Ishikawa (cell line): ENCODE data around the gene ANAPC13.
A peak's percentile ranks its signal among the peaks of the same experiment; 100 is the strongest.

Experiments used
- CEBPB ChIP-seq: IDR thresholded peaks from 2 replicates; pipeline ENCODE4 v1.6.1; 2012
- CREB1 ChIP-seq: IDR thresholded peaks from 2 replicates; pipeline ENCODE4 v1.6.1; 2012; ENCODE audit warnings: low read depth
- EGR1 ChIP-seq: IDR thresholded peaks from 2 replicates; pipeline ENCODE4 v1.6.1; 2012
- EP300 ChIP-seq: IDR thresholded peaks from 2 replicates; pipeline ENCODE4 v1.6.1; 2012; ENCODE audit warnings: borderline replicate concordance
- FOXM1 ChIP-seq: IDR thresholded peaks from 2 replicates; pipeline ENCODE4 v1.6.1; 2012; ENCODE audit warnings: low read depth, borderline replicate concordance
- MAX ChIP-seq: IDR thresholded peaks from 2 replicates; pipeline ENCODE4 v1.6.1; 2012
- NFIC ChIP-seq: IDR thresholded peaks from 2 replicates; pipeline ENCODE4 v1.6.1; 2012
- RAD21 ChIP-seq: IDR thresholded peaks from 2 replicates; pipeline ENCODE4 v1.6.1; 2012; ENCODE audit warnings: low read depth
- TAF1 ChIP-seq: IDR thresholded peaks from 2 replicates; pipeline ENCODE4 v1.6.1; 2012; ENCODE audit warnings: low read depth, mild to moderate bottlenecking
- TCF12 ChIP-seq: IDR thresholded peaks from 2 replicates; pipeline ENCODE4 v1.6.1; 2012; ENCODE audit warnings: low read depth
- TEAD4 ChIP-seq: IDR thresholded peaks from 2 replicates; pipeline ENCODE4 v1.6.1; 2012
- USF1 ChIP-seq: IDR thresholded peaks from 2 replicates; pipeline ENCODE4 v1.6.1; 2012
- YY1 ChIP-seq: IDR thresholded peaks from 2 replicates; pipeline ENCODE4 v1.6.1; 2012; ENCODE audit warnings: low read depth
- ZBTB7A ChIP-seq: IDR thresholded peaks from 2 replicates; pipeline ENCODE4 v1.6.1; 2012; ENCODE audit warnings: low read depth
- TF ChIP-seq, protein P1 (sequence below): IDR thresholded peaks from 2 replicates; pipeline ENCODE4 v1.6.1; 2012; ENCODE audit warnings: low read depth, mild to moderate bottlenecking

The ANAPC13 gene

DNA sequence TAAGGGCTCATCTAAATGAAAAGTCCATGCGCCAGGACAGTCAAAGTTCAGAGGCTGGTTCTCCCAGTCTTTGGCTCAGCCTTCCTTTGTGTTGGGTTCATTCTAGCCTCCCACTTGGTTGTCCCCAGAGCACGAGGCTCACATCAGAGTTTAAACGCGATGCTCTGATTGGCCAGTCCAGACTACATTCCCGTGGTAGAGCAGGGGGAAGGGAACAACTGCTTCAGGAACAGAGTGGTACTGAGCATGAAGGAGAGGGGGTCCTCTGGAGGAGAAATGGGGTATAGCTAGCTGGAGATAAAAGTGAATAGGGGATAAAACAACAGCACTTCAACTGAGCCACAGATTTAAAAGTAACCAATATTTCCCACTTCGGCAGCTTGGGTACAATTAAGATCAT lies 32.2 kb downstream of the ANAPC13 start:
- peak; percentile 74 for TF ChIP-seq RAD21
- no peak for TF ChIP-seq EP300

- TF ChIP-seq FOXM1 (no peak), USF1 (no peak), TEAD4 (no peak), EP300 (no peak), MAX (no peak)
Measured at GRCh38 chr3:134449951-134450350, 35.8 kb downstream of the ANAPC13 start.

- TF ChIP-seq RAD21 (peak; percentile 75), ZBTB7A (no peak)
Measured at GRCh38 chr3:134449277-134449676, 36.5 kb downstream of the ANAPC13 start.

DNA sequence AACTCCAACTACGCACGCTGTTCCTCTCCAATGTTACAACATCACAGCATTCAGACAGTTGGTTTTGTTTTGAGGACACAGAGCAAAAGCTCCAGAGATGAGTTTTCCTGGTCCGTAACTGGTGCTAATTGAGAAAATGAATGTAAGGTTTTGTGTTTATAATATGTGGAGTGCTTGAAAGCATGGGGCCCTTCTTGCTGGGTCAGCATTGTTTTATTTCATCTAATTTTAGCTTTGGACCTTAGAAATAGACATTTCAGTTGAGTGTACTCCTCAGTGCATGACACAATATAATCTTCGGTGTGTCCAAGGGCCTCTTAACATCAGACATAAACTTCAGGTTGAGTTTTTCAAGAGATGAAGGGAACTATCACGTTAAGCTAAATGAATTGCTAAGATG lies 37.1 kb downstream of the ANAPC13 start:
- TF ChIP-seq TCF12 = no peak
- no peak for TF ChIP-seq CEBPB

DNA sequence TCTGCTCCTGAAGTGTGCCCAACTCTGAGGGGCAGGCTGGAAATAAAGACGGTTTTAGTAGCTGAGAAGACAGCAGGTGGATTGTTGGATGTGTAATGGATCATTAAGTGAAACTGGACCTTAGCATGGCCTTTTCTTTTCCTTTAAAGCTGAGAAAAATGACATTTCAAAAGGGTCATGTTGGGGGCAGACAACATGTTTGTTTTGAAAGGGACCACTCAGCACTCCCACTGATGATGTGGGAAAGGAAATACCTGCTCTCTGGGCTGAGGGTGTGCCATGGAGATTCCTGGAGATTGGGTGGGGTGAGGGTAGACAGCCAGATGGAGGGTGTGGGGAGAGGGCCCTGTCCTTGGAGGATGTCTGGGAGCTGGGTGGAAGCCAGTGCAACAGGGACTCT lies 38.4 kb downstream of the ANAPC13 start:
- TF ChIP-seq MAX (no peak), USF1 (no peak), TAF1 (no peak), EP300 (no peak), RAD21 (no peak), NFIC (no peak), FOXM1 (no peak), EGR1 (no peak), CREB1 (no peak), TEAD4 (no peak)
- TF ChIP-seq, protein P1, sequence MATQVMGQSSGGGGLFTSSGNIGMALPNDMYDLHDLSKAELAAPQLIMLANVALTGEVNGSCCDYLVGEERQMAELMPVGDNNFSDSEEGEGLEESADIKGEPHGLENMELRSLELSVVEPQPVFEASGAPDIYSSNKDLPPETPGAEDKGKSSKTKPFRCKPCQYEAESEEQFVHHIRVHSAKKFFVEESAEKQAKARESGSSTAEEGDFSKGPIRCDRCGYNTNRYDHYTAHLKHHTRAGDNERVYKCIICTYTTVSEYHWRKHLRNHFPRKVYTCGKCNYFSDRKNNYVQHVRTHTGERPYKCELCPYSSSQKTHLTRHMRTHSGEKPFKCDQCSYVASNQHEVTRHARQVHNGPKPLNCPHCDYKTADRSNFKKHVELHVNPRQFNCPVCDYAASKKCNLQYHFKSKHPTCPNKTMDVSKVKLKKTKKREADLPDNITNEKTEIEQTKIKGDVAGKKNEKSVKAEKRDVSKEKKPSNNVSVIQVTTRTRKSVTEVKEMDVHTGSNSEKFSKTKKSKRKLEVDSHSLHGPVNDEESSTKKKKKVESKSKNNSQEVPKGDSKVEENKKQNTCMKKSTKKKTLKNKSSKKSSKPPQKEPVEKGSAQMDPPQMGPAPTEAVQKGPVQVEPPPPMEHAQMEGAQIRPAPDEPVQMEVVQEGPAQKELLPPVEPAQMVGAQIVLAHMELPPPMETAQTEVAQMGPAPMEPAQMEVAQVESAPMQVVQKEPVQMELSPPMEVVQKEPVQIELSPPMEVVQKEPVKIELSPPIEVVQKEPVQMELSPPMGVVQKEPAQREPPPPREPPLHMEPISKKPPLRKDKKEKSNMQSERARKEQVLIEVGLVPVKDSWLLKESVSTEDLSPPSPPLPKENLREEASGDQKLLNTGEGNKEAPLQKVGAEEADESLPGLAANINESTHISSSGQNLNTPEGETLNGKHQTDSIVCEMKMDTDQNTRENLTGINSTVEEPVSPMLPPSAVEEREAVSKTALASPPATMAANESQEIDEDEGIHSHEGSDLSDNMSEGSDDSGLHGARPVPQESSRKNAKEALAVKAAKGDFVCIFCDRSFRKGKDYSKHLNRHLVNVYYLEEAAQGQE = no peak

GRCh38 chr3:134446800-134447199 lies 39.0 kb downstream of the ANAPC13 start:
- no peak for TF ChIP-seq TAF1
- TF ChIP-seq RAD21 = no peak
- TF ChIP-seq ZBTB7A = no peak
- no peak for TF ChIP-seq CREB1
- TF ChIP-seq YY1 = no peak
- TF ChIP-seq, protein P1 = no peak
- no peak for TF ChIP-seq EGR1
- TF ChIP-seq FOXM1 = no peak
- TF ChIP-seq TCF12 = no peak
- no peak for TF ChIP-seq USF1
- TF ChIP-seq MAX = no peak
- no peak for TF ChIP-seq CEBPB
- no peak for TF ChIP-seq TEAD4
- no peak for TF ChIP-seq EP300
- no peak for TF ChIP-seq NFIC

DNA sequence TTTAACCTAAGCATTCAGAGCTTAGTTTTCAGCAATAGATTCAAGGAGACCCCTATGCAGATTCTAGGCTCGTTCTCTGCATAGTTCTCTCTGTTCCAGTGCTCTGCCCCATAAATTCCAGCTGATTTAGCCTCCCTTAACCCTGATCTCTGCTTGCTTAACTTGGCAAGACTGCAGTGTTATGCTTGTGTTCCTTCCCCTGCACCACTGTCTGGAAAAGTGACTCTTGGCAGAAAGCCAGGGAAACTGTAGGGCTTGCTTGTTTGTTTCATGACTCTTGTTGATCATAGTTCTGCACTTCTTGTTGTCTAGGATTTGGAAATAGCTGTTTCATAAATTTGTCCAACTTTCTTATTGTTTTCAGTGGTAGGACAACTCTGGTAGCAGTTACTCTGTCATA lies 40.1 kb downstream of the ANAPC13 start:
- TF ChIP-seq CREB1 (no peak), NFIC (peak; percentile 77), TCF12 (no peak)
